SK-N-SH (cell line): ENCODE results near the gene ITGA2. TPM values are rescaled to one million over a fixed set of nuclear protein-coding genes. Genes with fewer than 3 reads are reported as not detected.

Source experiments
- CTCF ChIA-PET: fragments of 300-600, 350-600 bp; formaldehyde crosslinking; extraction: SDS; loops from one replicate; lab custom pipeline; 2021; lab: Yijun Ruan, JAX
- POLR2A ChIA-PET: fragments of 350-600 bp; sonication (Branson Sonifier 250); formaldehyde crosslinking; extraction: SDS; loops from one replicate; lab custom pipeline; 2020; ENCODE audit warnings: antibody characterized with exemption, inconsistent platforms; lab: Yijun Ruan, JAX
- DNase-seq: peaks from one replicate; pipeline ENCODE4 v3.0.0; 2012
- H2AFZ ChIP-seq: fragments of 200-600 bp; sonication (generic); 2 replicates; pipeline ENCODE4 v1.8.1; 2016; ENCODE audit warnings: antibody characterized with exemption, mild to moderate bottlenecking, low read depth
- H3F3A ChIP-seq: fragments of 200-600 bp; sonication (generic); replicated peaks from 2 replicates; pipeline ENCODE3; 2016; ENCODE audit warnings: antibody characterized with exemption, mild to moderate bottlenecking; ENCODE audit not compliant: insufficient read depth
- H3K27ac ChIP-seq, 2 experiments: fragments of 200-500 bp in 1 of 2; fragments of 200-600 bp in 1 of 2; sonication (Bioruptor generic) in 1 of 2; sonication (generic), shearing (Covaris generic) in 1 of 2; 2 replicates each; pipeline versions ENCODE4 v1.5.1 to v1.6.1; 2014 to 2016; ENCODE audit warnings: low read depth in 2 of 2, inconsistent platforms in 1 of 2, low read length in 1 of 2, mild to moderate bottlenecking in 1 of 2, mixed read lengths in 1 of 2
- H3K27me3 ChIP-seq: fragments of 200-600 bp; sonication (generic), shearing (Covaris generic); 2 replicates; pipeline ENCODE4 v1.6.1; 2016; ENCODE audit warnings: mixed run types; ENCODE audit not compliant: insufficient read depth
- H3K36me3 ChIP-seq, 2 experiments: fragments of 200-500 bp in 1 of 2; fragments of 200-600 bp in 1 of 2; sonication (Bioruptor generic) in 1 of 2; sonication (generic) in 1 of 2; replicated peaks in 1 of 2; 2 replicates each; pipeline versions ENCODE3 to v1.5.1; 2014 to 2016; ENCODE audit warnings: low read length in 1 of 2, mild to moderate bottlenecking in 1 of 2; ENCODE audit not compliant: insufficient read depth in 2 of 2, control insufficient read depth in 1 of 2
- H3K4me1 ChIP-seq, 2 experiments: fragments of 200-500 bp in 1 of 2; fragments of 200-600 bp in 1 of 2; sonication (Bioruptor generic) in 1 of 2; sonication (generic), shearing (Covaris generic) in 1 of 2; 2 replicates each; pipeline versions ENCODE4 v1.5.1 to v1.6.1; 2014 to 2016; ENCODE audit warnings: low read depth in 1 of 2, low read length in 1 of 2, mixed run types in 1 of 2; ENCODE audit not compliant: insufficient read depth in 2 of 2, control insufficient read depth in 1 of 2
- H3K4me2 ChIP-seq: fragments of 200-600 bp; sonication (generic), shearing (Covaris generic); 2 replicates; pipeline ENCODE4 v1.6.1; 2017; ENCODE audit warnings: mixed run types
- H3K4me3 ChIP-seq, 2 experiments: fragments of 200-500 bp in 1 of 2; fragments of 200-600 bp in 1 of 2; sonication (Bioruptor generic) in 1 of 2; sonication (generic), shearing (Covaris generic) in 1 of 2; 2 replicates each; pipeline versions ENCODE4 v1.5.1 to v1.8.1; 2014 to 2016; ENCODE audit warnings: low read depth in 2 of 2, inconsistent platforms in 1 of 2, low read length in 1 of 2, mild to moderate bottlenecking in 1 of 2, mixed read lengths in 1 of 2, moderate library complexity in 1 of 2
- H3K79me2 ChIP-seq: fragments of 200-600 bp; sonication (generic); 2 replicates; pipeline ENCODE4 v1.8.1; 2017; ENCODE audit warnings: mild to moderate bottlenecking; ENCODE audit not compliant: insufficient read depth
- H3K9ac ChIP-seq: fragments of 200-600 bp; sonication (generic); 2 replicates; pipeline ENCODE4 v1.6.1; 2017; ENCODE audit warnings: mixed run types
- H3K9me2 ChIP-seq: fragments of 200-600 bp; sonication (generic); 2 replicates; pipeline ENCODE4 v1.6.1; 2017; ENCODE audit warnings: mixed run types
- H3K9me3 ChIP-seq: fragments of 200-600 bp; sonication (generic); 2 replicates; pipeline ENCODE4 v1.6.1; 2017; ENCODE audit warnings: mixed run types, mild to moderate bottlenecking, moderate library complexity
- H4K20me1 ChIP-seq: fragments of 200-600 bp; sonication (generic); 2 replicates; pipeline ENCODE4 v1.6.1; 2017; ENCODE audit warnings: mild to moderate bottlenecking, mixed run types; ENCODE audit not compliant: insufficient read depth
- EZH2phosphoT487 ChIP-seq: fragments of 200-600 bp; sonication (generic); IDR thresholded peaks from 2 replicates; pipeline ENCODE4 v1.6.1; 2017; ENCODE audit warnings: low read depth, mixed run types, mild to moderate bottlenecking, antibody characterized with exemption, moderate library complexity, borderline replicate concordance
- FOSL2 ChIP-seq: IDR thresholded peaks from 2 replicates; pipeline ENCODE4 v1.4.0; 2012; ENCODE audit warnings: low read depth, mild to moderate bottlenecking, moderate library complexity, borderline replicate concordance
- FOXJ3 ChIP-seq: sonication (generic); formaldehyde crosslinking; IDR thresholded peaks from 2 replicates; pipeline ENCODE4 v1.5.1; 2020; ENCODE audit warnings: mild to moderate bottlenecking, missing genetic modification reagents
- GATA2 ChIP-seq: sonication (generic); formaldehyde crosslinking; IDR thresholded peaks from 2 replicates; pipeline ENCODE4 v1.5.0; 2020; ENCODE audit warnings: mild to moderate bottlenecking, missing genetic modification reagents
- MEF2A ChIP-seq: IDR thresholded peaks from 2 replicates; pipeline ENCODE4 v1.4.0; 2012; ENCODE audit warnings: low read depth, borderline replicate concordance
- MXI1 ChIP-seq: IDR thresholded peaks from 2 replicates; pipeline ENCODE4 v1.6.1; 2012; ENCODE audit warnings: mild to moderate bottlenecking, low read depth, low read length, improper control_type of control experiment
- NFIC ChIP-seq: IDR thresholded peaks from 2 replicates; pipeline ENCODE4 v1.4.0; 2012; ENCODE audit warnings: borderline replicate concordance
- POLR2AphosphoS5 ChIP-seq: IDR thresholded peaks from 2 replicates; pipeline ENCODE4 v1.6.1; 2012; ENCODE audit warnings: low read depth, low read length
- SMC3 ChIP-seq: IDR thresholded peaks from 2 replicates; pipeline ENCODE4 v1.6.1; 2012; ENCODE audit warnings: low read depth, low read length, improper control_type of control experiment
- TAF1 ChIP-seq: IDR thresholded peaks from 2 replicates; pipeline ENCODE4 v1.6.1; 2012; ENCODE audit warnings: low read depth, mild to moderate bottlenecking, low read length, moderate library complexity, borderline replicate concordance
- ZBTB33 ChIP-seq: IDR thresholded peaks from 2 replicates; pipeline ENCODE4 v1.4.0; 2012; ENCODE audit warnings: low read depth, borderline replicate concordance
- WGBS: methylation state at CpG from one replicate; pipeline ENCODE4 v1.1.6; 2017; ENCODE audit warnings: low lambda C conversion rate; 5-methylcytosine and 5-hydroxymethylcytosine counted together
- polyA plus RNA-seq, 3 experiments: library from polyadenylated mRNA; depleted of rRNA; stranded (reverse); fragments of >200 nt; gene quantifications; 2 replicates each; pipeline ENCODE4 v1.2.3, GENCODE V29; 2012
- TF ChIP-seq, protein P1 (sequence below): IDR thresholded peaks from 2 replicates; pipeline ENCODE4 v1.4.0; 2012; ENCODE audit warnings: low read depth, borderline replicate concordance
- TF ChIP-seq, protein P2 (sequence below): IDR thresholded peaks from 2 replicates; pipeline ENCODE4; 2012
- TF ChIP-seq, protein P3 (sequence below): IDR thresholded peaks from 2 replicates; pipeline ENCODE4 v1.4.0; 2012; ENCODE audit warnings: low read depth

The ITGA2 gene
- polyA plus RNA-seq, 1 of the 3 experiments (the other 2 are of a cell fraction) = 38.2 TPM

- Histone ChIP-seq H3K27ac (peak overlapping the region; percentile 53 to 81), H3K4me3 (peak overlapping the region; percentile 83 to 87), H4K20me1 (peaks cover 5% of the 10 kb centered on the region; the same call in 1 of the 2 replicates), H3F3A (peaks cover 37% of the 10 kb centered on the region), H3K4me2 (peak overlapping the region; percentile 74), H3K36me3 (peaks cover 6 to 23% of the 10 kb centered on the region in 2 experiments), H2AFZ (peak overlapping the region; percentile 54; the same call in 1 of the 2 replicates), H3K9me3 (no peaks in the 10 kb centered on the region), H3K27me3 (no peaks in the 10 kb centered on the region), H3K79me2 (peaks cover 43% of the 10 kb centered on the region), H3K4me1 (peaks cover 6 to 23% of the 10 kb centered on the region in 2 experiments), H3K9ac (peak overlapping the region; percentile 76), H3K9me2 (no peaks in the 10 kb centered on the region)
- DNase-seq = peak; percentile 6
- ChIA-PET POLR2A (interaction anchor here (0.7 kb wide), 1 partner anchor 35 kb away, joined by 3 read pairs; no protein-coding TSS in a partner anchor), CTCF (interaction anchor here (0.7 to 1.4 kb wide), 5 partner anchors 11 to 268 kb away, joined by 3 to 5 read pairs (median 3); no protein-coding TSS in a partner anchor)
- no peak for TF ChIP-seq POLR2AphosphoS5
- no peak for TF ChIP-seq NFIC
- no peak for TF ChIP-seq EZH2phosphoT487
- no peak for TF ChIP-seq MEF2A
- TF ChIP-seq, protein P1, sequence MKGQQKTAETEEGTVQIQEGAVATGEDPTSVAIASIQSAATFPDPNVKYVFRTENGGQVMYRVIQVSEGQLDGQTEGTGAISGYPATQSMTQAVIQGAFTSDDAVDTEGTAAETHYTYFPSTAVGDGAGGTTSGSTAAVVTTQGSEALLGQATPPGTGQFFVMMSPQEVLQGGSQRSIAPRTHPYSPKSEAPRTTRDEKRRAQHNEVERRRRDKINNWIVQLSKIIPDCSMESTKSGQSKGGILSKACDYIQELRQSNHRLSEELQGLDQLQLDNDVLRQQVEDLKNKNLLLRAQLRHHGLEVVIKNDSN = no peak
- TF ChIP-seq, protein P2, sequence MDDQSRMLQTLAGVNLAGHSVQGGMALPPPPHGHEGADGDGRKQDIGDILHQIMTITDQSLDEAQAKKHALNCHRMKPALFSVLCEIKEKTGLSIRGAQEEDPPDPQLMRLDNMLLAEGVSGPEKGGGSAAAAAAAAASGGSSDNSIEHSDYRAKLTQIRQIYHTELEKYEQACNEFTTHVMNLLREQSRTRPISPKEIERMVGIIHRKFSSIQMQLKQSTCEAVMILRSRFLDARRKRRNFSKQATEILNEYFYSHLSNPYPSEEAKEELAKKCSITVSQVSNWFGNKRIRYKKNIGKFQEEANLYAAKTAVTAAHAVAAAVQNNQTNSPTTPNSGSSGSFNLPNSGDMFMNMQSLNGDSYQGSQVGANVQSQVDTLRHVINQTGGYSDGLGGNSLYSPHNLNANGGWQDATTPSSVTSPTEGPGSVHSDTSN = no peak
- no peak for TF ChIP-seq TAF1
- TF ChIP-seq ZBTB33 = no peak
- no peak for TF ChIP-seq SMC3
- no peak for TF ChIP-seq FOXJ3 (CRISPR knock-in tag)
- no peak for TF ChIP-seq GATA2 (CRISPR knock-in tag)
- TF ChIP-seq FOSL2 = no peak
- TF ChIP-seq, protein P3, sequence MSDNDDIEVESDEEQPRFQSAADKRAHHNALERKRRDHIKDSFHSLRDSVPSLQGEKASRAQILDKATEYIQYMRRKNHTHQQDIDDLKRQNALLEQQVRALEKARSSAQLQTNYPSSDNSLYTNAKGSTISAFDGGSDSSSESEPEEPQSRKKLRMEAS = no peak
- no peak for TF ChIP-seq MXI1
- 8% methylated on average over 8 of the region's 16 CpGs for WGBS
Measured at GRCh38 chr5:52988335-52989024, 672 bp upstream of the ITGA2 start.
